GM19455 (cell line): ENCODE measurements around the gene ZNF81.
"Not testable (repeated sequence)": the region's sequence is repeated elsewhere in the genome, so short reads cannot be mapped to it uniquely, and the experiment has no call there.

Experiments used
- ATAC-seq: cut with Tn5 transposase; IDR thresholded peaks from one replicate; pipeline ENCODE4 v1.9.1; 2021; ENCODE audit not compliant: unreplicated experiment

The ZNF81 gene

GRCh38 chrX:47836164-47837072 is at the start of gene ZNF81:
Gene ZNF81 (plus strand): TSS chrX:47836902. CDS start chrX:47846268, 9,366 bp downstream.
- ATAC-seq: peak; percentile 88

GRCh38 chrX:47796433-47796906 is 40.2 kb upstream of the ZNF81 start:
- ATAC-seq: no peak

GRCh38 chrX:47797084-47797483 is 39.6 kb upstream of the ZNF81 start:
- no peak for ATAC-seq

- ATAC-seq: no peak
These were observed 37.8 kb upstream of the ZNF81 start for GRCh38 chrX:47798861-47799260.

GRCh38 chrX:47802589-47802988 is 34.1 kb upstream of the ZNF81 start:
- ATAC-seq: no peak

GRCh38 chrX:47803103-47803502 is 33.6 kb upstream of the ZNF81 start:
- ATAC-seq: not testable (repeated sequence)

GRCh38 chrX:47804315-47804714 is 32.4 kb upstream of the ZNF81 start:
- no peak for ATAC-seq

- ATAC-seq: not testable (repeated sequence)
These were observed 30.9 kb upstream of the ZNF81 start for GRCh38 chrX:47805844-47806243.

GRCh38 chrX:47806415-47807271 is 30.1 kb upstream of the ZNF81 start:
- not testable (repeated sequence) for ATAC-seq

GRCh38 chrX:47807272-47807538 is 29.5 kb upstream of the ZNF81 start:
- not testable (repeated sequence) for ATAC-seq

- ATAC-seq: no peak
These were observed 29.2 kb upstream of the ZNF81 start for GRCh38 chrX:47807548-47807947.

GRCh38 chrX:47808904-47809788 is 27.6 kb upstream of the ZNF81 start:
- ATAC-seq: no peak

- no peak for ATAC-seq
These were observed 21.9 kb upstream of the ZNF81 start for GRCh38 chrX:47814851-47815250.

- no peak for ATAC-seq
These were observed 20.5 kb upstream of the ZNF81 start for GRCh38 chrX:47815901-47816845.

- ATAC-seq: no peak
These were observed 19.3 kb upstream of the ZNF81 start for GRCh38 chrX:47817421-47817820.

GRCh38 chrX:47817897-47818296 is 18.8 kb upstream of the ZNF81 start:
- ATAC-seq: no peak

- no peak for ATAC-seq
These were observed 7.7 kb upstream of the ZNF81 start for GRCh38 chrX:47828984-47829383.

GRCh38 chrX:47831788-47832187 is 4.9 kb upstream of the ZNF81 start:
- ATAC-seq: no peak

- ATAC-seq: no peak
These were observed 1.7 kb downstream of the ZNF81 start for GRCh38 chrX:47838361-47838760.

- ATAC-seq: no peak
These were observed 3.4 kb downstream of the ZNF81 start for GRCh38 chrX:47840111-47840510.
